ENCODE data around the gene WDR3.

The WDR3 gene

GRCh38 chr1:117929343-117930172 lies at the start of gene WDR3, which contains the start of gene GDAP2:
Gene WDR3, plus strand, starts transcription at chr1:117929739. Its CDS starts 3,581 bp downstream, at chr1:117933320.
Gene GDAP2, minus strand, starts transcription at chr1:117929621. Its CDS starts 9,264 bp downstream, at chr1:117920357.
- Histone ChIP-seq H3K9ac (ENCODE audit: low read depth, low read length) (peak within 1 kb of the TSS; percentile 98), H3K9me3 (ENCODE audit: control insufficient read depth, insufficient read depth, low read length) (no peaks in the 10 kb centered on the region), H3K36me3 (ENCODE audit: insufficient read depth, low read length) (peaks cover 3% of the 10 kb centered on the region; the same call in 1 of the 2 replicates), H3K4me1 (ENCODE audit: insufficient read depth, low read length) (peaks cover 5% of the 10 kb centered on the region)

DNA sequence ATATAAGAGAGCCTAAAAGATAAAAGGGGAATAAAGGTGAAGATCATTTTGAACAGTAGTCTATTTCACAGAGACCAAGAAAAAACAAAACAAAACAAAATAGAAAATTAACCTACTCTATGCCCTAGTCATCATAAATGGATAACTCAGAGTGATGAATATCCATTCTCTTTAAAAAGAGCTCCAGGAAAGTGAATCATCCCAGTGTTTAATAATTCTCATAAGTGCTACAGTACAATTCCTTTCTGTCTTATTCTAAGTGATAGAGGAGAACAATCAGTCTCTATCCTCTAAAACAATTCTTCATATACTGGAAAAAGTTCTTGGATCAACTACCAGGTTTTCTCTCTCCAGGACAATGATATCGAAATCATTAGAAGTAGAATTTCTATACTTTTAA lies 45.9 kb upstream of the WDR3 start:
- Histone ChIP-seq H3K9ac (ENCODE audit: low read depth, low read length) (no peak overlapping the region), H3K9me3 (ENCODE audit: control insufficient read depth, insufficient read depth, low read length) (no peaks in the 10 kb centered on the region), H3K4me1 (ENCODE audit: insufficient read depth, low read length) (no peaks in the 10 kb centered on the region), H3K36me3 (ENCODE audit: insufficient read depth, low read length) (no peaks in the 10 kb centered on the region; the same call in 1 of the 2 replicates)

DNA sequence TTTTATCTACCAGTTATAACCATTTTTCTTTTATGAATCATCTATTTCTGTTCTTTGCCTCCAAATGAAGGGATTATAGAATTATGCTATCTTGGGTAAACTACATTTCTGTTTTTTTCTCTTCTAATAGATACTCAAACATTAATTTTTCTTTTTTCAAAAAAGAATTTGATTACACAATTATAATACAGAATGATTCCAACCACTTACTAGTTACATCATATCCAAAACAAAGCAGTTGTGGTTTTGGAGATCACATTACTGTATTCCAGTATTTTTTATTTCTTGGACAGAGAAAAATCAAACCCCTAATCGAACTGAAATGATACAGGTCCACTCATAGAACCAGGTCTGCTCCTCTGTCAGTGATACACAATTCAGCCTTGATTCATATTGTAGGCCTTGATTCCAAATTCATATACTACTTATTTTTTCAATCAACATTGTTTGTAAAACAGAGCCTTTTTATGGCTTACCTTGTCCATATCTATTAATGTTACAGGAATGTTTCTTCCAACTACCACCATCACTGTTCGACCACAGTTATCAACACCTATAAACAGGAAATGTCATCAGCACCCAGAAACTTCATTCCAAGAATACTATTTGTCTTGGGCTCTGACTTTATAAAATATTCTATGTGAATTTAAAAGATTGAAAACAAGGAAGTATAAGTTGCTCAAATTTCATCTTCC lies 43.3 kb upstream of the WDR3 start:
- Histone ChIP-seq H3K36me3 (ENCODE audit: insufficient read depth, low read length) (no peaks in the 10 kb centered on the region), H3K9me3 (ENCODE audit: control insufficient read depth, insufficient read depth, low read length) (no peaks in the 10 kb centered on the region), H3K9ac (ENCODE audit: low read depth, low read length) (no peak overlapping the region), H3K4me1 (ENCODE audit: insufficient read depth, low read length) (no peaks in the 10 kb centered on the region)

GRCh38 chr1:117890452-117890851 lies 39.1 kb upstream of the WDR3 start:
- Histone ChIP-seq H3K9ac (ENCODE audit: low read depth, low read length) (no peak overlapping the region), H3K36me3 (ENCODE audit: insufficient read depth, low read length) (no peaks in the 10 kb centered on the region), H3K9me3 (ENCODE audit: control insufficient read depth, insufficient read depth, low read length) (no peaks in the 10 kb centered on the region), H3K4me1 (ENCODE audit: insufficient read depth, low read length) (no peaks in the 10 kb centered on the region)

DNA sequence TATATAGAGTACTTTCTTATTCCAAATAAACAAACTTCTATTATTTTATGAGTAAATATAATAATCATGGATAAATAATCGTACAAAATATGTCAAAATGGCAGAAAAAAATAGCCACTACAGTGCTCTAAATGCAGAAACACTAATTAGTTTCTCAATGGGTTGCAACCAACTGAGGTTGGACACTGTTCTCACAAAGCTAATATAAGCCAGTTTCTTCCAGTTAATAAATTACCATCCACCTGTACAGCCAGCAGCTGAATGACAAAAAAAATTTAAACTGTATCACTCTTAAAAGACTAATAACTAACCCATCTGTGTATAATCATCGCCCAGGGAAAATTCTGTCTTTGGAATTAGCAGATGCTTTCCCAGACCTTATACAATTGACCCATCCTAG lies 37.0 kb upstream of the WDR3 start:
- no peaks in the 10 kb centered on the region for H3K4me1 ChIP-seq (ENCODE audit: insufficient read depth, low read length)
- no peaks in the 10 kb centered on the region for H3K9me3 ChIP-seq (ENCODE audit: control insufficient read depth, insufficient read depth, low read length)
- no peaks in the 10 kb centered on the region for H3K36me3 ChIP-seq (ENCODE audit: insufficient read depth, low read length)
- no peak overlapping the region for H3K9ac ChIP-seq (ENCODE audit: low read depth, low read length)

DNA sequence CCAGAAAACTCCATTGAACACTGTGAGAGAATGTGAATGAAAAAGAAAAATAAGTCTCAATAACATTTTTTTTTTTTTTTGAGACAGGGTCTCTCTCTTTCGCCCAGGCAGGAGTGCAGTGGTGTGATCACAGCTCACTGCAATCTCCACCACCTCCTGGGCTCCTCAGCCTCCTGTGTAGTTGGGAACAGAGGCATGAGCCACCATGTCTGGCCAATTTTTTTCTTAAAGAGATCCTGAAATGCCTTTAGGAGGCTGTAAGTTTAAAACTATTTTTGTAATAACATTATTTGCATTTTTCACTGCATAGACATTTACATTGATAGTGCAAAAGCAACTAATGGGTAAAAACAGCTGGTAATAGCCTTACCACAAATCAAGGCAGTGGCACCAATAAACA lies 35.5 kb upstream of the WDR3 start:
- H3K4me1 ChIP-seq (ENCODE audit: insufficient read depth, low read length), result no peaks in the 10 kb centered on the region
- no peak overlapping the region for H3K9ac ChIP-seq (ENCODE audit: low read depth, low read length)
- no peaks in the 10 kb centered on the region for H3K9me3 ChIP-seq (ENCODE audit: control insufficient read depth, insufficient read depth, low read length)
- no peaks in the 10 kb centered on the region; the same call in 1 of the 2 replicates for H3K36me3 ChIP-seq (ENCODE audit: insufficient read depth, low read length)

GRCh38 chr1:117895482-117896114 lies 33.9 kb upstream of the WDR3 start:
- Histone ChIP-seq H3K9ac (ENCODE audit: low read depth, low read length) (no peak overlapping the region), H3K4me1 (ENCODE audit: insufficient read depth, low read length) (no peaks in the 10 kb centered on the region), H3K9me3 (ENCODE audit: control insufficient read depth, insufficient read depth, low read length) (no peaks in the 10 kb centered on the region), H3K36me3 (ENCODE audit: insufficient read depth, low read length) (no peaks in the 10 kb centered on the region; the same call in 1 of the 2 replicates)

GRCh38 chr1:117897551-117897950 lies 32.0 kb upstream of the WDR3 start:
- Histone ChIP-seq H3K9ac (ENCODE audit: low read depth, low read length) (no peak overlapping the region), H3K4me1 (ENCODE audit: insufficient read depth, low read length) (no peaks in the 10 kb centered on the region), H3K36me3 (ENCODE audit: insufficient read depth, low read length) (no peaks in the 10 kb centered on the region; the same call in 1 of the 2 replicates), H3K9me3 (ENCODE audit: control insufficient read depth, insufficient read depth, low read length) (no peaks in the 10 kb centered on the region)

GRCh38 chr1:117899801-117900200 lies 29.7 kb upstream of the WDR3 start:
- H3K9me3 ChIP-seq (ENCODE audit: control insufficient read depth, insufficient read depth, low read length), result no peaks in the 10 kb centered on the region
- H3K4me1 ChIP-seq (ENCODE audit: insufficient read depth, low read length), result no peaks in the 10 kb centered on the region
- H3K36me3 ChIP-seq (ENCODE audit: insufficient read depth, low read length), result no peaks in the 10 kb centered on the region; the same call in 1 of the 2 replicates
- H3K9ac ChIP-seq (ENCODE audit: low read depth, low read length), result no peak overlapping the region

DNA sequence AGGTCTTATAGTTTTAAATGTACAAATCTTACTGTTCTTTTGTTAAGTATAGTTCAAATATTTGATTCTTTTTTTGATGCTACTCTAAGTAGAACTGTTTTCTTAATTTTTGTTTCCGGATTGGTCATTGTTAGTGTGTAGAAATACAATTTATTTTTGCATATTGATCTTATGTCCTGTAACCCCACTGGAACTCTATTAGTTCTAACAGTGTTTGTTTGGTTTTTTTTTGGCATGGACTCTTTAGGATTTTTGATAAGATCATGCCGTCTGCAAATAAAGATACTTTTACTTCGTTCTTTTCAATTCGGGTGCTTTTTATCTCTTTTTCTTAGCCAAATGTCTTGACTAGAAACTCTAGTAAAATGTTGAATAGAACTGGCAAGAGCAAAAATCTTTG lies 26.6 kb upstream of the WDR3 start:
- no peak overlapping the region for H3K9ac ChIP-seq (ENCODE audit: low read depth, low read length)
- no peaks in the 10 kb centered on the region for H3K9me3 ChIP-seq (ENCODE audit: control insufficient read depth, insufficient read depth, low read length)
- H3K36me3 ChIP-seq (ENCODE audit: insufficient read depth, low read length), result no peaks in the 10 kb centered on the region; the same call in 1 of the 2 replicates
- H3K4me1 ChIP-seq (ENCODE audit: insufficient read depth, low read length), result no peaks in the 10 kb centered on the region

DNA sequence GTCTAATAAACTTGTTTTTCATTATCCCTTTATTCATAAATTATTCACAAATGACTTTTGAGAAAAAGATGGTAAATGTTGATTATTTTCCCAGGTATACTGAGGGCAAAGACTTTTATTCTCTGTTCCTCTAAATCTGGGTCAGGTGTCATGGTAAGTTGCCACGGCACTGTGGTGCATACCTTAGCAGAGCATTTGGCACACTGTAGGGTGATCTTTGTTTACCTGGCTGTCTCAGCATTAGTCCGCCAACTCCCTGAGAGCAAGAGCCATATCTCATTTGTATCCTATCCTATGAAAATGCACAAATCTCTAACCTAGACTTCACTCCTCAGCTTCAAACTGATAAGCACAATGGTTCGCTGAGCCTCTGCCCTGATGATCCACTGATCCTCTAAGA lies 25.1 kb upstream of the WDR3 start:
- H3K36me3 ChIP-seq (ENCODE audit: insufficient read depth, low read length), result no peaks in the 10 kb centered on the region; the same call in 1 of the 2 replicates
- H3K4me1 ChIP-seq (ENCODE audit: insufficient read depth, low read length), result no peaks in the 10 kb centered on the region
- no peaks in the 10 kb centered on the region for H3K9me3 ChIP-seq (ENCODE audit: control insufficient read depth, insufficient read depth, low read length)
- no peak overlapping the region for H3K9ac ChIP-seq (ENCODE audit: low read depth, low read length)

DNA sequence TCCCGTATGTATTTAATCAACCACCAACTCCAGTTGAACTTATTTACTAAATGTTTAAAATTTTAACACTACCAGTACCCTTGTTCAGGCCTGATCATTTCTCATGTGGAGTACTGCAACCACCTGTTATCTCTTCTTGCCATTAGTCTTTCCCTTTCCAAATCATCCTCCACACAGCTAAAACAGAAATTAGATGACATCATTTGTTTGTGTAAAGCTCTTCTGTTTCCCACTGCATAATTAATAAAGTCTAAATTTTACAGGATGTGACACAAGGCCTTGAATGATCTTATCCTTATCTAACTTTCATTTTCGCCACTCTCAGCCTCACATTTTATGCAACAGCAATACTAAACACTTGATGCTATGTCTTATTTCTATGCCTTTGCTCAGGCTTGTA lies 24.5 kb upstream of the WDR3 start:
- no peaks in the 10 kb centered on the region for H3K9me3 ChIP-seq (ENCODE audit: control insufficient read depth, insufficient read depth, low read length)
- H3K9ac ChIP-seq (ENCODE audit: low read depth, low read length), result no peak overlapping the region
- H3K4me1 ChIP-seq (ENCODE audit: insufficient read depth, low read length), result no peaks in the 10 kb centered on the region
- H3K36me3 ChIP-seq (ENCODE audit: insufficient read depth, low read length), result no peaks in the 10 kb centered on the region; the same call in 1 of the 2 replicates

- Histone ChIP-seq H3K4me1 (ENCODE audit: insufficient read depth, low read length) (no peaks in the 10 kb centered on the region), H3K9me3 (ENCODE audit: control insufficient read depth, insufficient read depth, low read length) (no peaks in the 10 kb centered on the region), H3K9ac (ENCODE audit: low read depth, low read length) (no peak overlapping the region), H3K36me3 (ENCODE audit: insufficient read depth, low read length) (peaks cover 3% of the 10 kb centered on the region; the same call in 1 of the 2 replicates)
These were observed 18.5 kb upstream of the WDR3 start for GRCh38 chr1:117911051-117911450.

GRCh38 chr1:117919376-117919775 lies 10.2 kb upstream of the WDR3 start:
- H3K9me3 ChIP-seq (ENCODE audit: control insufficient read depth, insufficient read depth, low read length), result peaks cover 3% of the 10 kb centered on the region; the same call in 1 of the 2 replicates
- H3K9ac ChIP-seq (ENCODE audit: low read depth, low read length), result no peak overlapping the region
- no peaks in the 10 kb centered on the region for H3K4me1 ChIP-seq (ENCODE audit: insufficient read depth, low read length)
- no peaks in the 10 kb centered on the region; the same call in 1 of the 2 replicates for H3K36me3 ChIP-seq (ENCODE audit: insufficient read depth, low read length)
